SW 1271 (cell line): ENCODE data around the gene FBXO22.
A peak's percentile ranks its signal among the peaks of the same experiment; 100 is the strongest.
"Not testable (repeated sequence)": the region's sequence is repeated elsewhere in the genome, so short reads cannot be mapped to it uniquely, and the experiment has no call there.

Experiments used
- DNase-seq, 2 experiments: peaks; one replicate each; lab custom pipeline; 2025; lab: John Stamatoyannopoulos, UW

The FBXO22 gene

GRCh38 chr15:75903331-75904239 is at the start of gene FBXO22:
FBXO22 (plus strand) TSS chr15:75903878; CDS start chr15:75903964, 86 bp downstream.
- DNase-seq, result peak; percentile 86 to 91

DNA sequence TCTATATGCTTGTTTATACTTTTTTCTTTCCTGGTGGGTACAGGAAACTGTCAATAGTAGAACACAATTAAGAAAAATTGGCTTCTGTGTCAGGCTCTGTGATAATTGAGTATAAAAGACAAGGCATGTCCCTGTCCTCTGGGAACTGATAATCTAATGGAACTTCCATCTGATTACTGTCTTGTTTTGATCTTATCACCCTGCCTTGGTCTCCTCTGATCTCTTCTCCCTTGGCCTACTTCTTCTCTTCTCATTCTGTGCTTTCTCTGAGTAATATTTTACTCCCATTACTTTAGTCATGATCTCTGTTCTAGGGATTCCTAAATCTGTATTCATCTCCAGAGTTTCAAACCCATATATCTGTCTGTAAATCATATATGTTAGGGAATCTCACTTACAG is 45.8 kb upstream of the FBXO22 start:
- DNase-seq, result no peak

DNA sequence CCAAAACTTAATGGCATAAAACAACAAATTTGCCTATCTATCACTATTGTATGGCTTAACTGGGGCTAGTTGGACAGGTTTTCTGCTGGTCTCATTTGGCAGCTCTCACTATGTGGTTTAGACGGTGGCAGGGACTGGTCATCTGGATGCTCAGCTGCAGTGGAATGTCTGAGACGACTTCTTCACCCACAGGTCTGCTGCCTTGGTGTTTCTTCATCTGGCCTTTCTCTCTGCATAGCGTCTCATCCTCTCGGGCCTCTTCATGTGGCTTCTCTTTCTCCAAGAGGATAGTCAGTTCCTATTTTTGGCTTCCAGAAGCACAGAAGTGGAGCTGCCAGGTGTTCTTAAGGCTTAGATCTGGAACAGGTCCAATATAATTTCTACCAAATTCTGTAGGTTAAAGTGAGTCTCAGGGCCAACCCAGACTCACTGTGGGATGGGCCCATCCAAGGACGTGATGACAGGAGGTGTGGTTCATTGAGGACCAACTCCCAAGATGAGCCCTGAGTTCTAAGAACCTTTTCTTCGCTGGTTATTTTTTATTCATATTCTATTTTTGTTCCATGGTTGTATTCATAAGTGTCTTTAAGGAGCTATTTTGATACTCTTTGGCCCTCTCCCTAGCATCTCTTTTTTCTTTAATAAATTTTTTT is 41.8 kb upstream of the FBXO22 start:
- DNase-seq, result no peak

DNA sequence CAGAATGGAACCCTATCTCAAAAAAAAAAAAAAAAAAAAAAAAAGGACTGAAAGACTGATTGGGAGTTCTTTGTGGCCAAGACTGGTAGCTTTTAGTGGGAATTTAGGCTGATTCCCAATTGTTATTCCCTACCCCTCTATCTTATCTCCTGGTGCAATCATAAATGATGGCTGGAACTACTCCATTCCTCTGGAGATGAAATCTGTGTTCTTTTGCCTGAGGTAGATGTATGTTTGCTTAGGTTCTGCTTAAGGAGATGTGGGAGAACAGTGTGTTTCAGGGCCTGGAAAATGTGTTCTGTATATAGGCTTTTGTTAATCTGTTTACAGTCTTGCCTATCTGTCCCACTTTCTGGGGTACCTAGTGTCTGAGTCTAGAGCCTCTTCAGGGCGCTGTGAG is 40.9 kb upstream of the FBXO22 start:
- no peak for DNase-seq

GRCh38 chr15:75864213-75865059 is 39.2 kb upstream of the FBXO22 start:
- no peak for DNase-seq

GRCh38 chr15:75866045-75866444 is 37.6 kb upstream of the FBXO22 start:
- DNase-seq, result not testable (repeated sequence)

- DNase-seq, result no peak
Measured at GRCh38 chr15:75866916-75867315, 36.8 kb upstream of the FBXO22 start.

GRCh38 chr15:75867449-75867848 is 36.2 kb upstream of the FBXO22 start:
- no peak for DNase-seq

- DNase-seq, result no peak
Measured at GRCh38 chr15:75868019-75868418, 35.7 kb upstream of the FBXO22 start.

GRCh38 chr15:75869446-75869845 is 34.2 kb upstream of the FBXO22 start:
- no peak for DNase-seq

- not testable (repeated sequence) for DNase-seq
Measured at GRCh38 chr15:75871589-75871988, 32.1 kb upstream of the FBXO22 start.

DNA sequence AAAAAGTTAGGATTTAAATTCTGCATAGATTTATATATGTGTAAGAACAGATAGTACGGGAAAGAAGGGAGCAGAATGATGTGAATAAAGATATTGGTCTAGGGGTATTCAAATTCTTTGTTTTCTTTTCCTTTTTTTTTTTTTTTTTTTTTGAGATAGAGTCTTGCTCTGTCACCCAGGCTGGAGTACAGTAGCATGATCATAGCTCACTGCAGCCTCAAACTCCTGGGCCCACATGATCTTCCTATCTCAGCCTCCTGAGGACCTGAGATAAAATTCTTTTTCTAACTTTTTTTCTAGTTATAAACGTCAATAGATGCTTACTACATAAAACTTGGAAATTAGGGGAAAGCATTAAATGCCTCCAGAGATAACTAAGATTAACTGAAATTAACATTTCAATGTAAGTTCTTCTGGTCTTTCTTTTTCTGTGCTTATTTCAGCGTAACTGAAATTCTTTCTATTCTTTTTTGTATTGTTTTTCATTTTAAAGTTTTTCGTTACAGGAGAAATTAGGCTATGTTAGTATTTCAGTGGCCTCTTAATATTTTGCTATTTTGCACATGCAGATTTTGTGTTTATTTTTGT is 31.2 kb upstream of the FBXO22 start:
- no peak for DNase-seq

GRCh38 chr15:75884041-75884440 is 19.6 kb upstream of the FBXO22 start:
- DNase-seq, result no peak

- no peak for DNase-seq
Measured at GRCh38 chr15:75887178-75887577, 16.5 kb upstream of the FBXO22 start.

- DNase-seq, result peak; percentile 62 to 91
Measured at GRCh38 chr15:75891895-75892294, 11.8 kb upstream of the FBXO22 start.

DNA sequence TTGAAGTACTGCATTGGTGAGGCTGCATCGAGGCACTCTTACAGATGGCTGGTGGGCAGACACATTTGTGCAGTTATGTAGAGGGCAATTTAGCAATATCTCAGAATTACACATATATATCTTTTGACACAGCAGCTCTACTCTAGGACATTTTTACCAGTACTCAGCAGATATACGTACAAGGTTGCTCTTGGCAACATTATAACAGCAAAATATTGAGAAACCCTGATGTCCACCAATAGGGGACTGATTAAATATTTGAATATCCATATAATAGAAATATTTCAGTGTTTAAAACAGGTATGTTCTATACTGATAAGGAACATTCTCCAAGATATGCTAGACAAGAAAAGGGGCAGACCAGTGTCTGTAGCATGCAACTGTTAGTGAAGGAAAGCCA is 7.9 kb upstream of the FBXO22 start:
- no peak for DNase-seq

DNA sequence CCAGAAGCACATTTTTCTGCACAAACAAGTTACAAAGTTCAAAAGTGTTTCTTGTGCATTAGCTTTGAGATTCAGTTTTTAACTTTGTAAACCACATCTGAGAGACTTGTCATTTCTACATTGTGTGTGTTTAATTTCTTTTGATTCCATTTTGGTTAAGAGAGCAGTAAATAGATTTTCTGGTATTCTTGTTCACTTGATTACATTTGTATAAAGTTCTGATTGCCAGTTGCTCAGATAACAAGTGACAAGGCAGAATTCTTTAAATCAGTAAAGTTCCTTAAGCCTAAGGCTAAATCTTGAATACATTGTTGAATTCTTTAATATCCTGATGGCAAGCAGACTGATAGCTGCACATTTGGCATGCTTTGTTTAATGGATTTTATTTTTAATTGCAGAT is 3.1 kb upstream of the FBXO22 start:
- no peak for DNase-seq

DNA sequence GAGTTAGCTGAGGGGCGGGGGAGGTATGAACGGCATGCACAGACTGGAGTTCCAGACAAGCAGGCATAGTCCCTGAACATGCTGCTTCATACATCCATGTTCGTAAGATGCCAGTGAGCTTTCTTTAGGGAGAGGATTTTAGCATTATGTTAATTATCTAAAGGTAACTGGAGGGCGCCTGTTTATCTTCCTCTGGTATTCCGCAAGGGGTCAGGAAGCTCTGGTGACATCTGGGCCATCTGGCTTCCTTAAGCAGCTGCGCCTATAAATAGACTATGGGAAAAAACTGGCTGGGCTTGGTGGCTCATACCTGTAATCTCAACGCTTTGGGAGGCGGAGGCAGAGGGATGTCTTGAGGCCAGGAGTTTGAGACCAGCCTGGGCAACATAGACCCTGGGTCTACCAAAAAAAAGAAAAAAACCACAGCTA is 1.5 kb upstream of the FBXO22 start:
- no peak for DNase-seq

DNA sequence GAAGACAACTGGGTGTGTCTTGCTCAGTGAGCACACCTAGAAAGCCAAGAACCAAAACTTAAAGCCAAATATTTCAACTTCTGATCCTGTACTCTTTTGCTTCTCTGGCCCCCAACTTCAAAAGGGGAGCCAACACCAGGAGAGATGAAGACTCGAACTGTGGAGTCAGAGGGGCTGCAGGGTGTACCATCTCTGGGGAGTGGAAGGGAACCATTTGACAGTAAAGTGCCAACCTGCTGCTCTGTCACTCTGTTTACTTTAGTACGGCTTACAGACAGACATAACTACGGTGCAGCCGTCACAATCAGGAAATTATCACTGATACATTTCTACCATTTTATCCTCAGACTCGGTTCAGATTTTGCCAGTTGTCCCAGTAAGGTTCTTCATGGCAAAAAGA is 1.6 kb downstream of the FBXO22 start:
- DNase-seq, result no peak

DNA sequence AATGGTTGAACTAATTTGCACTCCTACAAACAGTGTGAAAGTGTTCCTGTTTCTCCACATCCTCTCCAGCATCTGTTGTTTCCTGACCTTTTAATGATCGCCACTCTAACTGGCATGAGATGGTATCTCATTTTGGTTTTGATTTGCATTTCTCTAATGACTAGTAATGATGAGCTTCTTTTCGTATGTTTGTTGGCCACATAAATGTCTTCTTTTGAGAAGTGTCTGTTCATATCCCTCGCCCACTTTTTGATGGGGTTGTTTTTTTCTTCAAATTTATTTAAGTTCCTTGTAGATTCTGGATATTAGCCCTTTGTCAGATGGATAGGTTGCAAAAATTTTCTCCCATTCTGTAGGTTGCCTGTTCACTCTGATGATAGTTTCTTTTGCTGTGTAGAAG is 6.7 kb downstream of the FBXO22 start:
- not testable (repeated sequence) for DNase-seq

DNA sequence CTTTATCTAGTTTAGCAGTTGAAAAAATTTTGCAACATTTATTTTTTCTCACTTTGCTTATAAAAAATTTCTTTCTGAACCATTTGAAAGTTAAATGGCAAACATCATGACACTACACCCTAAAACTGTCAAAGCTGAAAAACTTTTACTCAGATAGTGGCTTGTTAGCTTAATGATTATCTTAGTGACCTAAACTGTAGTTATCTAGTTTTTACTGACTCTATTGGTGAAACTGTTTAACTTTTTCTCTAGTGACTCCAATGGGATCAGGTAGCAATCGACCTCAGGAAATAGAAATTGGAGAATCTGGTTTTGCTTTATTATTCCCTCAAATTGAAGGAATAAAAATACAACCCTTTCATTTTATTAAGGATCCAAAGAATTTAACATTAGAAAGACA is 13.3 kb downstream of the FBXO22 start:
- no peak for DNase-seq

GRCh38 chr15:75918135-75918534 is 14.5 kb downstream of the FBXO22 start:
- no peak for DNase-seq
